Skeletal muscle satellite cell (primary cell): ENCODE measurements around the gene KRTAP1-5.
A peak's percentile ranks its signal among the peaks of the same experiment; 100 is the strongest.
"Not testable (repeated sequence)": the region's sequence is repeated elsewhere in the genome, so short reads cannot be mapped to it uniquely, and the experiment has no call there.

Experiments used
- H3K27me3 ChIP-seq: 2 replicates; pipeline ENCODE4 v1.7.0; 2013; ENCODE audit warnings: low read length; ENCODE audit not compliant: control insufficient read depth, insufficient read depth
- H3K36me3 ChIP-seq: 2 replicates; pipeline ENCODE4 v1.7.0; 2013; ENCODE audit warnings: mild to moderate bottlenecking, control low read depth, low read length; ENCODE audit not compliant: insufficient read depth
- H3K4me1 ChIP-seq: 2 replicates; pipeline ENCODE4 v1.7.0; 2013; ENCODE audit warnings: low read length; ENCODE audit not compliant: control insufficient read depth, insufficient read depth
- H3K4me2 ChIP-seq: 2 replicates; pipeline ENCODE4 v1.7.0; 2013; ENCODE audit warnings: mild to moderate bottlenecking, low read length
- H3K4me3 ChIP-seq: 2 replicates; pipeline ENCODE4 v1.7.0; 2013; ENCODE audit warnings: low read length
- H3K9ac ChIP-seq: 2 replicates; pipeline ENCODE4 v1.7.0; 2013; ENCODE audit warnings: mild to moderate bottlenecking, low read depth, low read length, moderate library complexity
- H3K9me3 ChIP-seq: replicated peaks from 2 replicates; pipeline ENCODE4 v1.7.0; 2013; ENCODE audit warnings: mild to moderate bottlenecking, control low read depth, low read length

Gene KRTAP1-5

GRCh38 chr17:41001795-41002194, 25.2 kb downstream of the KRTAP1-5 start:
- H3K4me1 ChIP-seq: peaks cover 34% of the 10 kb centered on the region
- H3K9ac ChIP-seq: no peak overlapping the region
- no peaks in the 10 kb centered on the region for H3K36me3 ChIP-seq
- H3K4me2 ChIP-seq: no peak overlapping the region
- no peak overlapping the region for H3K4me3 ChIP-seq
- no peaks in the 10 kb centered on the region for H3K9me3 ChIP-seq
- H3K27me3 ChIP-seq: no peaks in the 10 kb centered on the region

GRCh38 chr17:40999563-40999962, 27.4 kb downstream of the KRTAP1-5 start, which contains the start of gene KRTAP3-2:
Gene KRTAP3-2, minus strand, starts transcription at chr17:40999906. Its CDS starts 53 bp downstream, at chr17:40999853.
- H3K9ac ChIP-seq, H3K9me3 ChIP-seq, H3K36me3 ChIP-seq, H3K27me3 ChIP-seq, H3K4me3 ChIP-seq, H3K4me2 ChIP-seq: not testable (repeated sequence)
- H3K4me1 ChIP-seq: peaks cover 34% of the 10 kb centered on the region

GRCh38 chr17:40997361-40997760, 29.6 kb downstream of the KRTAP1-5 start:
- peaks cover 20% of the 10 kb centered on the region for H3K4me1 ChIP-seq
- no peaks in the 10 kb centered on the region for H3K36me3 ChIP-seq
- no peaks in the 10 kb centered on the region for H3K27me3 ChIP-seq
- H3K9ac ChIP-seq: no peak overlapping the region
- H3K4me2 ChIP-seq: no peak overlapping the region
- H3K4me3 ChIP-seq: no peak overlapping the region
- H3K9me3 ChIP-seq: no peaks in the 10 kb centered on the region

GRCh38 chr17:40996829-40997228, 30.2 kb downstream of the KRTAP1-5 start:
- H3K4me1 ChIP-seq: peaks cover 15% of the 10 kb centered on the region
- no peaks in the 10 kb centered on the region for H3K9me3 ChIP-seq
- no peak overlapping the region for H3K4me2 ChIP-seq
- no peaks in the 10 kb centered on the region for H3K36me3 ChIP-seq
- no peaks in the 10 kb centered on the region for H3K27me3 ChIP-seq
- H3K9ac ChIP-seq: no peak overlapping the region
- no peak overlapping the region for H3K4me3 ChIP-seq

GRCh38 chr17:40995116-40995515, 31.9 kb downstream of the KRTAP1-5 start:
- Histone ChIP-seq H3K4me3 (no peak overlapping the region), H3K27me3 (no peaks in the 10 kb centered on the region), H3K4me1 (peaks cover 5% of the 10 kb centered on the region), H3K4me2 (no peak overlapping the region), H3K9ac (no peak overlapping the region), H3K36me3 (no peaks in the 10 kb centered on the region), H3K9me3 (no peaks in the 10 kb centered on the region)

- Histone ChIP-seq H3K4me2 (no peak within 1 kb of the TSS), H3K4me3 (no peak within 1 kb of the TSS), H3K36me3 (no peaks in the 10 kb centered on the region), H3K27me3 (no peaks in the 10 kb centered on the region), H3K4me1 (no peaks in the 10 kb centered on the region), H3K9ac (no peak within 1 kb of the TSS), H3K9me3 (no peaks in the 10 kb centered on the region)
Measured at GRCh38 chr17:40993839-40994238, 33.2 kb downstream of the KRTAP1-5 start, which contains the start of gene KRTAP3-3. Gene KRTAP3-3, minus strand, starts transcription at chr17:40994164. Its CDS starts 67 bp downstream, at chr17:40994097.

GRCh38 chr17:40993084-40993483, 33.9 kb downstream of the KRTAP1-5 start:
- no peaks in the 10 kb centered on the region for H3K4me1 ChIP-seq
- no peaks in the 10 kb centered on the region for H3K27me3 ChIP-seq
- H3K9ac ChIP-seq: no peak overlapping the region
- H3K4me3 ChIP-seq: no peak overlapping the region
- no peak overlapping the region for H3K4me2 ChIP-seq
- no peaks in the 10 kb centered on the region for H3K9me3 ChIP-seq
- no peaks in the 10 kb centered on the region for H3K36me3 ChIP-seq

- no peaks in the 10 kb centered on the region for H3K27me3 ChIP-seq
- H3K4me2 ChIP-seq: no peak overlapping the region
- H3K9ac ChIP-seq: no peak overlapping the region
- H3K9me3 ChIP-seq: no peaks in the 10 kb centered on the region
- H3K4me1 ChIP-seq: no peaks in the 10 kb centered on the region
- no peak overlapping the region for H3K4me3 ChIP-seq
- H3K36me3 ChIP-seq: no peaks in the 10 kb centered on the region
Measured at GRCh38 chr17:40992666-40993065, 34.3 kb downstream of the KRTAP1-5 start.

GRCh38 chr17:40986920-40987319, 40.1 kb downstream of the KRTAP1-5 start:
- H3K9me3 ChIP-seq: no peaks in the 10 kb centered on the region
- H3K4me3 ChIP-seq: no peak overlapping the region
- H3K9ac ChIP-seq: no peak overlapping the region
- H3K27me3 ChIP-seq: no peaks in the 10 kb centered on the region
- H3K4me1 ChIP-seq: no peaks in the 10 kb centered on the region
- H3K4me2 ChIP-seq: no peak overlapping the region
- H3K36me3 ChIP-seq: no peaks in the 10 kb centered on the region

- H3K4me1 ChIP-seq: peaks cover 8% of the 10 kb centered on the region
- H3K27me3 ChIP-seq: no peaks in the 10 kb centered on the region
- no peaks in the 10 kb centered on the region for H3K36me3 ChIP-seq
- no peak within 1 kb of the TSS for H3K4me3 ChIP-seq
- no peak within 1 kb of the TSS for H3K9ac ChIP-seq
- no peaks in the 10 kb centered on the region for H3K9me3 ChIP-seq
- no peak within 1 kb of the TSS for H3K4me2 ChIP-seq
Measured at GRCh38 chr17:40984226-40984625, 42.8 kb downstream of the KRTAP1-5 start, which contains the start of gene KRT40. Gene KRT40, minus strand, starts transcription at chr17:40984326. Its CDS starts 53 bp downstream, at chr17:40984273.

- peak overlapping the region; percentile 55 for H3K4me2 ChIP-seq
- H3K9ac ChIP-seq: no peak overlapping the region
- no peaks in the 10 kb centered on the region for H3K9me3 ChIP-seq
- H3K4me1 ChIP-seq: peaks cover 8% of the 10 kb centered on the region
- H3K36me3 ChIP-seq: no peaks in the 10 kb centered on the region
- peak overlapping the region; percentile 5 for H3K4me3 ChIP-seq
- H3K27me3 ChIP-seq: no peaks in the 10 kb centered on the region
Measured at GRCh38 chr17:40981115-40981514, 45.9 kb downstream of the KRTAP1-5 start.

GRCh38 chr17:40980596-40980995, 46.4 kb downstream of the KRTAP1-5 start:
- peaks cover 8% of the 10 kb centered on the region for H3K4me1 ChIP-seq
- peak overlapping the region; percentile 5 for H3K4me3 ChIP-seq
- H3K9ac ChIP-seq: no peak overlapping the region

More at GRCh38 chr17:40980596-40980995, 46.4 kb downstream of the KRTAP1-5 start:
- Histone ChIP-seq H3K36me3 (no peaks in the 10 kb centered on the region), H3K9me3 (no peaks in the 10 kb centered on the region), H3K4me2 (peak overlapping the region; percentile 55), H3K27me3 (no peaks in the 10 kb centered on the region)
